Suppressor macrophage treated with lipopolysaccharide for 1 hour (primary cell): ENCODE data around the gene BHLHA15.

Experiments
- DNase-seq, 3 donors: peaks; one replicate each; pipeline ENCODE4 v3.0.0-alpha.2; 2020 to 2022

BHLHA15 gene

DNA sequence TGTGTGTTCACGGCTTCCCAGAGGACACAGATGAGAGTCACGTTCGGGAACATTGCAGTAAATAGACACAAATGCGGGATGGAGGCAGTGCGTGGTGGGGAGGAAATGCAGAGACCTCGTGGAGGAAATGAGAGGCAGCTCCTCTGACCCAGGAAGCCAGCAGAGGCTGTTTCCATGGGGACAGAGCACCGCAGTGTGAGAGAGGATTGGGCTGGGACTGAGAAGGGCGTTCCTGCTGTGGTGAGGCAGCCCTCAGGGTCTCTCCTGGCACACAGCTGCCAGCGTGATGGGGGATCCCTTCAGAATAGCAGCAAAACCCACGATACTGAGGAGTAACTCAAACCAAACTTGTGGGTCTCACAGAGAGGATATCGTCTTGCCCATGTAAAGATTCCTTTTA lies 21.7 kb upstream of the BHLHA15 start:
- no peak for DNase-seq

DNA sequence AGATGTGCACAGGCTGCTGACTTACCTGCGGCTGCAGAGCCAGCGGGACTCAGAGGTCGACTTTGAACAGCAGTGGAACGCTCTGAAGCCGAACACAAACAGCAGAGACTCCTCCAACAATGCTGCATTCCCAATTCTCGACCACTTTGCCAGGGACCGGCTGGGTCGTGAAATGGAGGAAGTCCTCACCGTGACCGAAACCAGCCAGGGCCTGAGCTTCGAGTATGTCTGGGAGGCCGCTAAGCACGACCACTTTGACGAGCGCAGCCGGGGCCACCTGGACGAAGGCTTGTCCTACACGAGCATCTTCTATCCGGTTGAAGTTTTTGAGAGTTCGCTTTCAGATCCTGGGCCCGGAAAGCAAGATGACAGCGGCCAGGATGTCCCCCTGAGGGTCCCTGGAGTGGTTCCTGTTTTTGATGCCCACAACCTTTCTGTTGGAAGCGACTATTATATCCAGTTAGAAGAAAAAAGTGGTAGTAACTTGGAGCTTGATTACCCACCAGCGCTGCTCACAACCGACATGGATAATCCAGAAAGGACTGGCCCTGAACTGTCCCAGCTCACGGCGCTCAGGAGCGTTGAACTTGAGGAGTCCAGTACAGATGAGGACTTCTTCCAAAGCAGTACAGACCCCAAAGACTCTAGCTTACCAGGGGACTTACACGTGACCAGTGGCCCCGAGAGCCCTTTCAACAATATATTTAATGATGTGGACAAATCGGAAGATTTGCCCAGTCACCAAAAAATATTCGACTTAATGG lies 19.4 kb upstream of the BHLHA15 start:
- DNase-seq: no peak

DNA sequence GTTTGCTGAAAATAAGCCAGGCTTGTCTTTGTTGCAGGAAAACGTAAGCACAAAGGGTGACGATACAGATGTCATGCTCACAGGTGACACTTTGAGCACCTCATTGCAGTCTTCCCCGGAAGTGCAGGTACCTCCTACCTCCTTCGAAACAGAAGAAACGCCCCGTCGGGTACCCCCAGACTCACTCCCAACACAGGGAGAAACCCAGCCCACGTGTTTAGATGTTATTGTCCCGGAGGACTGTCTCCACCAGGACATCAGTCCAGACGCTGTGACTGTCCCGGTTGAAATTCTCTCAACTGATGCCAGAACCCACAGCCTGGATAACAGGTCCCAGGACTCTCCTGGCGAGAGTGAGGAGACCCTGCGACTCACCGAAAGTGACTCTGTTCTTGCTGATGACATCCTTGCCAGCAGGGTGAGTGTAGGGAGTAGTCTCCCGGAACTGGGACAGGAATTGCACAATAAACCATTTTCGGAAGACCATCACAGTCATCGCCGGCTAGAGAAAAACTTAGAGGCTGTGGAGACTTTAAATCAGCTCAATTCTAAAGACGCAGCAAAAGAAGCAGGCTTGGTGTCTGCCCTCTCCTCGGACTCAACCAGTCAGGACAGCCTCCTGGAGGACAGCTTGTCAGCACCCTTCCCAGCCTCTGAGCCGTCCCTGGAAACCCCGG lies 18.3 kb upstream of the BHLHA15 start:
- no peak for DNase-seq

DNA sequence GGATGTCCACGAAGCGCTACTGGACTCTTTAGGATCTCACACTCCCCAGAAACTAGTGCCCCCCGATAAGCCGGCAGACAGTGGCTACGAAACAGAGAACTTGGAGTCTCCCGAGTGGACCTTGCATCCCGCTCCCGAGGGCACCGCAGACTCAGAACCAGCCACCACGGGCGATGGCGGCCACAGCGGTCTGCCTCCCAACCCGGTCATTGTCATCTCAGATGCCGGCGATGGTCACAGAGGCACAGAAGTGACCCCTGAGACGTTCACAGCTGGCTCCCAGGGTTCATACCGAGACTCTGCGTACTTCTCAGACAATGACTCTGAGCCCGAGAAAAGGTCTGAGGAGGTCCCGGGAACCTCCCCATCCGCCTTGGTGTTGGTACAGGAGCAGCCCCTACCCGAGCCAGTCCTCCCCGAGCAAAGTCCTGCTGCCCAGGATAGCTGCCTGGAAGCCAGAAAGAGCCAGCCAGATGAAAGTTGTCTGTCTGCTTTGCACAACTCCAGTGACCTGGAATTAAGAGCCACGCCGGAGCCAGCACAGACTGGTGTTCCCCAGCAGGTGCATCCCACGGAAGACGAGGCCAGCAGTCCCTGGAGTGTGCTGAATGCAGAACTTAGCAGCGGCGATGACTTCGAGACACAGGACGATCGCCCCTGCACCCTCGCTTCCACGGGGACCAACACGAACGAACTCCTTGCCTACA lies 17.6 kb upstream of the BHLHA15 start:
- DNase-seq: no peak

- no peak for DNase-seq
Measured at GRCh38 chr7:98194186-98194585, 17.1 kb upstream of the BHLHA15 start.

GRCh38 chr7:98194672-98195457 lies 16.4 kb upstream of the BHLHA15 start:
- DNase-seq: no peak

DNA sequence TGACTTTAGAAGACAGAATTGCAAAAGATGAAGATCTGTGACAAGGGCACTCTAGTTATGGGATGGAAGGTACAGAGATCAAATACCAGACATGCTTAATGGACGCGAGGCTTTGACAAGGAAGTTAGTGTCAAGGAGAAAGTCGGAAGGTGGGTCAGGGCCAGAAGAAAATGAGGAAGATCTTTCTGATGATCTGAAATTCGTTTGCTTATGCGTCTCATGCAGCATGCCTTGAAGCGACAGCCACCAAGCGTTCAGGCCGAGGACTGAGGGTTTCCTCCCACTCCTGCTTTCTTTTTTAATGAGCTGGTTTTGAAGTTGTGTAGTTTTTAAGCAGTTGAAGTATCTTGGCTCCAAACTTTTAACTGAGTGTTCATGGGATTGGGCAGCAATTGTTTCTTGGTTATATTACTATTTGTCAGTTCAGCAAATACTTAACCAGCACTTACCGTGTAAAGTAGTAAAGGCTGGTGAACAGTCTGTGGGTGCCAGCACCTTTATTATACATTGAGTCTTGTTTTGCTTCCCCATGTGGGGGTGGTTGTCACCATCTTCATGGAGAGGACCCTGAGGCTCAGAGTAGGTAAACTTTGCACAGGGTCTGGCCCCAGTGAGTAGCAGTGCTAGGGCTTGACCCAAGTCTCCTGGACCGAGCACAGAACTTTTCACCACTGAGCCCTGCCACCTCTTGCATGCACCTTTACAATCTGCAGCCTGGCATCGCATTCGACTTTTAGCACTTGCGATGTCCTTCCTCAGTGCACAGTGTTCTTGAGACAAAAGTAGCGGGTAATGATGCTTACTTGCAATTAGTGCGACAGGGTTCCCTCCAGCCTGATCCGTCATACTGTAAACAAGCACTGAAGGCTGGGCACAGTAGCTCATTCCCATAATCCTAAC lies 14.3 kb upstream of the BHLHA15 start:
- no peak for DNase-seq

- no peak for DNase-seq
Measured at GRCh38 chr7:98199131-98199530, 12.1 kb upstream of the BHLHA15 start.

DNA sequence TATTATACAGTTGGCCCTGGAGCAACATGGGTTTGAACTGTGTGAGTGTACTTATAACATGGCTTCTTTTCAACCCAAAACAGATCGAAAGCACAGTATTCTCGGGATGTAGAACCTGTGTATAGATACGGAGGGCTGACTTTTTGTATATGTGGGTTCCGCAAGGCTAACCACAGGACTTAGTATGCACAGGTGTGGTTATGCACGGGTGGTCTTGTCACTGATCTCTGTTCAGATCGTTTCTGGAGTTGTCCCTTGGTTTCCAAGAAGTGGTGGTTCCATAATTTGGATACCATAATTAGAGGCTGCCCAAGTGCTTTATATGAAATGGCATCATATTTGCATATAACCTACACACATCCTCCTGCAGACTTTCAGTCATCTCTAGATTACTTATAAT lies 10.9 kb upstream of the BHLHA15 start:
- DNase-seq: no peak

- DNase-seq: peak in 2 of 3 donors; percentile 29 to 31
Measured at GRCh38 chr7:98202367-98203195, 8.7 kb upstream of the BHLHA15 start.

- no peak for DNase-seq
Measured at GRCh38 chr7:98203261-98203963, 7.8 kb upstream of the BHLHA15 start.

DNA sequence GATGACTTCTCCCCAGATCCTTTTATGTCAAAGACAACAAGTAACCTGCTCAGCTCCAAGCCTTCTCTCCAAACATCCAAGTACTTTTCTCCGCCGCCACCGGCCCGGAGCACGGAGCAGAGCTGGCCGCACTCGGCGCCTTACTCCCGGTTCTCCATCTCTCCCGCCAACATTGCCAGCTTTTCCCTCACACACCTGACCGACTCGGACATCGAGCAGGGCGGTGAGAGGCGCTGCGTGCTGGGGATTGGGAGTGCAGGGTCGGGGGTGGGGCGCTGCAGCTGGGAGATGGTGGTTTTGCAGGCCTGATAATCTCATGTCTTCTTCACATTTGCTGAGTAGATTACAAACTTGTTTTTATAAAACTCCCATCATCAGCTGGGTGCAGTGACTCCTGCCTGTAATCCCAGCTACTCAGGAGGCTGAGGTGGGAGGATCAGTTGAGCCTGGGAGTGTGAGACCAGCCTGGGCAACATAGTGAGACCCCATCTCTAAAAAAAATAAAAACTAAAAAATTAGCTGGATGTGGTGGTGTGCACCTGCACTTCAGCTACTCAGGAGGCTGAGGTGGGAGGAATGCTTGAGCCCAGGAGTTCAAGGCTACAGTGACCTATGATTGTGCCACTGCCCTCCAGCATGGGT lies 7.2 kb upstream of the BHLHA15 start:
- DNase-seq: no peak

DNA sequence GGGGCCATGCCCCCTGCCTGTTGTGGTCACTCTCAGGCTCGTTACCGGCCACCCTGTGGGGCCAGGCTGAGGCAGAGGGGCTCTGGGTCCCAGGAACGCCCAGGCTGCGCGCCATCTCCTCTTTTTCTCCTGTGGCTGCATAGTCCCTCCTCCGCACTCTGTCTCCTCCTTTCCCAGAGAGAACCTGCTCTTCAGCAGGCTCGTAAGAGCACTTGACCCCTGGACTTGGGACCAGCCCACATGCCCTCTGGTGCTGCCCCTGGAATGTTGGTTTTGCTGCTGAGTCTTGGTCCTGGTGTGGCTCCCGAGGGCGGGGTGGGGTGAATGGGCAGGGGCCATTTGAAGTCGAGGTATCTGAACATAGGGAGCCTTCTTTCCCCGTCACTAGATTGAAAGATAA lies 6.6 kb upstream of the BHLHA15 start:
- DNase-seq: no peak

DNA sequence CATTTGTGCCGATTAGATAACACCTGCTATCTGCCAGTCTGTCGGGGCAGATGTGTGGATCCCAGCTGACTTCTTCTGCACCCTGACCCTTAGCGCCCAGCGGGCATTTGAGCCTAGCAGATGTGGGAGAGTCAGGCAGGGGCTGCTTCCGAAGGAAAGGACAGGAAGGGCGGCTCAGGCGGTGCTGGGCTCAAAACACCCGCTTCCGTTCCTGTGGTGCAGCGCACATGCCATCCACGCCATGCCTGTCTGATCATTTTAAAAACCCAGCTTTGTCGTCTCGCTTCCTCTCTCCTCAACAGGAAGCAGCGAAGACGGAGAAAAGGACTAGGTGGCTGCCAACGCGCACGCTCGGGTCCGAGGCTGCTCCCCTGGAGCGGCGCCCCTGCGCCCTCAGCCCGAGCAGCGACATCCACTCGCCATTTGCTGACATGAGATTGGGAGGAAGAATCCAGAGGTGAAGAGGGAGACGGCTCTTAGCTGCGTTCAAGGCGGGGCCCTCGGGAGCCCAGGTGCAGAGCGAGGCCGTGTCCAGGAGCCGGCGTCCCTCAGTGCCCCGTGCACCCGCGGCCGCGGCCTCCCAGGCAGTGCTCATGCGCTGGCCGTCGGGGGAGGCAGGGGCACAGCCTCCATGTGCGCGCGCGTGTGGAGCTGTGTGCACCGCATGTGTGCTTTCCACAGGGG lies 5.9 kb upstream of the BHLHA15 start:
- no peak for DNase-seq

DNA sequence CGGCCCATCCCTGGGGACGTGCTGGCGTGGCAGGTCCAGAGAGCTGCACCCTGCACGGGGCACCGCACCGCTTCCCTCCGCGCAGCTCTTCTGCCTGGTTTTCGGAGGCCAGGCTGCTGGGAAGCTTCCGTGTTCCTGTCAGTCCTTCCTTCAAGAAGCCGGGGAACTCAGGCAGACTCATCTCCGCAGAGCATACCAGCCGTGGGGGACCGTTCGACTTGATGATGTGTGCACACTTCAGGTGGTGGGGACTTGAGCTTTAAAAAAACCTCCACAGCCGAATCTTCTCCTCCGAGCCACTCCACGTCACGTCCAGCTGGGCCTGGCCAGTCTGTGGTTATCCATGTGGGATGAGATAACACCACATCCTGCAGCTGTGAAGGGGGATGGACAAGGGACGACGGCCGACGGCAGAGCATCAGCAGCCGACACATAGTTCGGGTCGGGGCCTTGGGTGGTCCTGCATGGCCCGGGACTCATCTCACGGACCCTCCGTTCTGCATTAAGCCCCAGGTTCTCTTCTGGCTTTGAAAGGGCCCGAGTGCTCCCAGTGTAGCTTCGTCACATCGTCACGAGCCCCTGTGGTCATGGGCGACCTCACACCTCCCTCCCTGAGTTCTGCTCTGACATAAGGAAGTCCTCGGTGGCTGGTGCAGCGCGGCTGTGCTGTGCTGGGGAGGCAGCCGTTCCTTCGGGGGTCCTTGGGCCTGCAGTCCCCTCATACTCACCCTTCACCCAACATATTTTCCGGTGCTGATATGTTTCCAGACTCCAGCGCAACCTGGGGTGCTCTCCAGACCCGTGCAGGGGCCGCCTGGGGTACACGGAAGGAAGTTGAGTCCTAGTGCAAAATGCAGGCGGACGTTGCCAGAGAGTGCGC lies 4.5 kb upstream of the BHLHA15 start:
- DNase-seq: no peak

DNA sequence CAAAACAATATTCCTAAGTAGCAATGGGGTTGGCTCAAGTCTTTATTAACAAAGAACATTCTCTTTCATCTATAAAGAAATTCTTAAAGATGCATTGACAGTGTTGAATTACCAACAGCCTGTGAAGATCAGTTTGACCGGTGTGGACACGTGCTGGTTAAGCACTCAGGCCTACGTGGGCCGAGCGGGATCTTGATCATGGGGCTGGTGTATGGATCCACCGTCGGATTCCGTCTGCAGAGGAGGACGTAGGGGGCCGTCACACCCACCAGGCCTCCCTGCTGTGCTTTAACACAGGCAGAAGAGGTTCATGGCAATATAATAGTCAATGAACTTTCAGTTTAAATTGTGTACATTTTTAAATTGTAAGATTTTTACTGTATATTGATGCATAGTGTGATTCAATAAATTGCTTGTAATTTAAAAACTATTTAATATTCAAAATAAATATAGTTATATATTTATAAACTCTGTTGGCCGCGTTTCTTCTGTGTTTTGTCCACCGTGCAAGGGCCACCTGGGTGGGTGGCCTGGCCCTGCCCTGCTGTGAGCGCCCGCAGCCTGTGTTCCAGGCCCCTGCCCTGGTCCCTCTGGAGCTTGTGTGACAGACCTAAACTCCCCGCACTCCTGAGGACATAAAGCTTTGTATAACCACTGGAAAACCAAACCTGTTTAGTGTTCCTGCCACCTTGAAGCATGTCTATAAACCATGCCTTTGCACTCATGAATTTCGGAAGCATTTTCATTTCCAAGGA lies 1.9 kb upstream of the BHLHA15 start:
- DNase-seq: no peak

DNA sequence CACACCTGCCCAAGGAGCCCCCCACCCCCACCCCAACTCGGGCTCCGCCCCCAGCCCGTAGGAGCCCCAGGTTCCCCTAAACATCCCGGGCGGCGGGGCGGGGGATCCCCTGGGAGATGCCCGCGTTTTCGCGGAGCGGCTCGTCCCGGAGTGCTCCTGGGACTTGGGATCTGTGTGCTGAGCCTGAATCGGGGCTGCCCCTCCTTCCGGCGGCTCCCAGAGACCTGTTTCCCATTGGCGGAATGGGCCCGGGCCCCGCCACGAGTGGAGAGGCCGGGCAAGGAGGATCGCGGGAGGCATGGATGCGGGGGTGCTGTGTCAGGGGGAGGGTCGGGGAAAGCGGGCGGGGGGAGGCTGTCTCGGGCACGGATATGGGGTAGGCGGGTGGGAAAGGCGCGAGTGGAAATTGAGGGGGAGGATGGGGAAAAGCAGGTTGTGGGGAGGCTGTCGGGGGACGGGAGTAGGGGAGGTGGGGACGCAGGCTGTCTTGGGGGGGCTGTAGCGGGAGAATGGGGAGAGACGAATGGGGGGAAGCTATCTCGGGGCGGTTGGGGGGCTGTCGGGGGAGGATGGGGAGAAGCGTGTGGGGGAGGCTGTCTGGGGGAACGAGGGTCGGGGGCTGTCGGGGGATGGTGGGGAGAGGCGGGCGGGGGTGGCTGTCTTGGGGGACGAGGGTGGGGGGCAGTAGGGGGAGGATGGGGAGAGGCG lies 572 bp upstream of the BHLHA15 start:
- peak in 1 of 3 donors; percentile 24 for DNase-seq
